MM.1S (cell line): ENCODE results near the gene HMX1.

Experiments used
- DNase-seq: peaks from one replicate; pipeline ENCODE4 v3.0.0-alpha.2; 2015
- H2AFZ ChIP-seq: fragments of 300-600 bp; sonication (generic); 2 replicates; pipeline ENCODE4 v1.6.0; 2016; ENCODE audit warnings: antibody characterized with exemption, low read length
- H3F3A ChIP-seq: fragments of 300-600 bp; sonication (generic); 2 replicates; pipeline ENCODE4 v1.6.1; 2016; ENCODE audit warnings: mild to moderate bottlenecking, antibody characterized with exemption, low read length, moderate library complexity, mixed read lengths; ENCODE audit not compliant: insufficient read depth
- H3K27ac ChIP-seq: fragments of 300-600 bp; sonication (generic); 2 replicates; pipeline ENCODE4 v1.5.1; 2016; ENCODE audit warnings: mild to moderate bottlenecking, low read length
- H3K27me3 ChIP-seq: fragments of 300-600 bp; sonication (generic); replicated peaks from 2 replicates; pipeline ENCODE4 v1.6.0; 2016; ENCODE audit warnings: low read length; ENCODE audit not compliant: insufficient read depth
- H3K36me3 ChIP-seq: fragments of 300-600 bp; sonication (generic); replicated peaks from 2 replicates; pipeline ENCODE4 v1.6.1; 2016; ENCODE audit warnings: mild to moderate bottlenecking, low read length, mixed read lengths; ENCODE audit not compliant: insufficient read depth
- H3K4me1 ChIP-seq: fragments of 300-600 bp; sonication (generic); 2 replicates; pipeline ENCODE4 v1.6.1; 2016; ENCODE audit warnings: low read length, mixed read lengths
- H3K4me2 ChIP-seq: fragments of 300-600 bp; sonication (generic); 2 replicates; pipeline ENCODE4 v1.6.0; 2016; ENCODE audit warnings: low read depth, low read length
- H3K4me3 ChIP-seq: fragments of 300-600 bp; sonication (generic); 2 replicates; pipeline ENCODE4 v1.5.1; 2016; ENCODE audit warnings: low read length, mixed read lengths
- H3K79me2 ChIP-seq: fragments of 300-600 bp; sonication (generic); 2 replicates; pipeline ENCODE4 v1.6.1; 2016; ENCODE audit warnings: mixed run types, low read length, mixed read lengths
- H3K9ac ChIP-seq: fragments of 300-600 bp; sonication (generic); 2 replicates; pipeline ENCODE4 v1.6.1; 2016; ENCODE audit warnings: low read length, mixed read lengths
- H3K9me2 ChIP-seq: fragments of 300-600 bp; sonication (generic); replicated peaks from 2 replicates; pipeline ENCODE4 v1.6.1; 2016; ENCODE audit warnings: mild to moderate bottlenecking, low read length, mixed read lengths; ENCODE audit not compliant: insufficient read depth
- H3K9me3 ChIP-seq: fragments of 300-600 bp; sonication (generic); replicated peaks from 2 replicates; pipeline ENCODE4 v1.6.1; 2016; ENCODE audit warnings: mild to moderate bottlenecking, low read length, mixed read lengths; ENCODE audit not compliant: insufficient read depth
- H4K20me1 ChIP-seq: fragments of 300-600 bp; sonication (generic); 2 replicates; pipeline ENCODE4 v1.6.1; 2016; ENCODE audit warnings: mild to moderate bottlenecking, low read length, moderate library complexity, mixed read lengths; ENCODE audit not compliant: insufficient read depth
- EZH2 ChIP-seq: fragments of 300-600 bp; sonication (generic); optimal IDR thresholded peaks from 2 replicates; pipeline ENCODE3; 2017; ENCODE audit warnings: low read depth, mild to moderate bottlenecking, antibody characterized with exemption, low read length, mixed read lengths
- EZH2phosphoT487 ChIP-seq: fragments of 300-600 bp; sonication (generic); IDR thresholded peaks from 2 replicates; pipeline ENCODE4 v1.6.1; 2018; ENCODE audit warnings: antibody characterized with exemption, low read length
- TF ChIP-seq, protein P1 (sequence below): fragments of 300-600 bp; sonication (generic); IDR thresholded peaks from 2 replicates; pipeline ENCODE4 v1.5.1; 2016; ENCODE audit warnings: antibody characterized with exemption, low read length, mixed read lengths

The HMX1 gene

DNA sequence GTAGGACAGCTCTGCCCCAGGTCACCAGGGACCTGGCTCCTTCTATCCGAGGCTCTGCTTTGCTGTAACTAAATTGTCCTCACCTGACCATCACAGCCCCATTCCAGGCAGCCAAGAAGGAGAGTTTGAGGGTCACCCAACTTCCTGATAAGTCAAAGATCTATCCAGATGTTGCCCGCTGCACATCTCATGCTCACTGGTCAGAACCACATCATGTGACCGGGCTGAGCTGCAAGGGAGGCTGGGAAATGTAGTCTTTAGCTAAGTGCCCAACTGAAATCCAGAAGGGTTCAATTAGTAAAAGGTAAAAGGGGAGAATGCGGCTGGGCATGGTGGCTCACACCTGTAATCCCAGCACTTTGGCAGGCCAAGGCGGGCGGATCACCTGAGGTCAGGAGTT, 18.4 kb downstream of the HMX1 start:
- H4K20me1 ChIP-seq, result no peaks in the 10 kb centered on the region
- H3K36me3 ChIP-seq, result no peaks in the 10 kb centered on the region
- H3K4me2 ChIP-seq, result no peak overlapping the region
- TF ChIP-seq EZH2, result no peak
- TF ChIP-seq, protein P1, sequence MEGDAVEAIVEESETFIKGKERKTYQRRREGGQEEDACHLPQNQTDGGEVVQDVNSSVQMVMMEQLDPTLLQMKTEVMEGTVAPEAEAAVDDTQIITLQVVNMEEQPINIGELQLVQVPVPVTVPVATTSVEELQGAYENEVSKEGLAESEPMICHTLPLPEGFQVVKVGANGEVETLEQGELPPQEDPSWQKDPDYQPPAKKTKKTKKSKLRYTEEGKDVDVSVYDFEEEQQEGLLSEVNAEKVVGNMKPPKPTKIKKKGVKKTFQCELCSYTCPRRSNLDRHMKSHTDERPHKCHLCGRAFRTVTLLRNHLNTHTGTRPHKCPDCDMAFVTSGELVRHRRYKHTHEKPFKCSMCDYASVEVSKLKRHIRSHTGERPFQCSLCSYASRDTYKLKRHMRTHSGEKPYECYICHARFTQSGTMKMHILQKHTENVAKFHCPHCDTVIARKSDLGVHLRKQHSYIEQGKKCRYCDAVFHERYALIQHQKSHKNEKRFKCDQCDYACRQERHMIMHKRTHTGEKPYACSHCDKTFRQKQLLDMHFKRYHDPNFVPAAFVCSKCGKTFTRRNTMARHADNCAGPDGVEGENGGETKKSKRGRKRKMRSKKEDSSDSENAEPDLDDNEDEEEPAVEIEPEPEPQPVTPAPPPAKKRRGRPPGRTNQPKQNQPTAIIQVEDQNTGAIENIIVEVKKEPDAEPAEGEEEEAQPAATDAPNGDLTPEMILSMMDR, result no peak
- TF ChIP-seq EZH2phosphoT487, result no peak
- no peaks in the 10 kb centered on the region for H3K79me2 ChIP-seq
- H2AFZ ChIP-seq, result no peak overlapping the region
- H3K27ac ChIP-seq, result no peak overlapping the region
- no peaks in the 10 kb centered on the region for H3F3A ChIP-seq
- no peaks in the 10 kb centered on the region for H3K9me2 ChIP-seq
- H3K9me3 ChIP-seq, result no peaks in the 10 kb centered on the region
- H3K4me3 ChIP-seq, result no peak overlapping the region
- H3K4me1 ChIP-seq, result no peaks in the 10 kb centered on the region; the same call in 1 of the 2 replicates
- no peak overlapping the region for H3K9ac ChIP-seq
- DNase-seq, result no peak
- H3K27me3 ChIP-seq, result peaks cover 100% of the 10 kb centered on the region

DNA sequence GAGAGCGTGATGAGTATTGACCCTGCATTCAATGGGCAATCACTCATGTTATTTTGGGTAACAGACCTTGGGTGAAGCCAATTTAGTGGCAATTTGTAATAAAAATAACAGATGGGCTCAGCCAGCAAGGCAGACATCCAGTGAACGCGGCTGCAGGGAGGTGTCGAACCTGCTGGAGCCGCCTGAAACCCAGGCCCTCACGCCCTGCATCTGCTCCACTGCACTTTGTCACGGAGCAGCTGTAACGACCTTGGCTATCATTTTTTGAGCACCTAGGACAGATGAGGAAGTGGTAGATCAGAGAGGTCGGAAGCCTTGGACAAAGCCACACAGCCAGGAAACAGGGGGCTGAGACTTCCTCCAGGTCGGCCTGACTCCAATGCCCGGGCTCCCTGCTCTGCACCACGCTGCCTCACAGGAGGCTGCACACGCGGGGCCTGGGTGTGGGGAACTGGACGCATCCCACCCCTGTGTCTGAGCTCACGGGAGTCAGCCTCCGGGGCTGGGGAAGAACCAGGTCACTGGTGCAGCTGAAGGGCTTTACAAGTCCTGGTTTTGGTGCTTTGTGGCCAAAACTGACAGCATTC, 19.4 kb downstream of the HMX1 start:
- no peaks in the 10 kb centered on the region for H3K79me2 ChIP-seq
- no peak overlapping the region for H3K4me3 ChIP-seq
- H3K36me3 ChIP-seq, result no peaks in the 10 kb centered on the region
- H3K27me3 ChIP-seq, result peaks cover 100% of the 10 kb centered on the region
- no peaks in the 10 kb centered on the region; the same call in 1 of the 2 replicates for H3K4me1 ChIP-seq
- no peaks in the 10 kb centered on the region for H3K9me2 ChIP-seq
- no peak overlapping the region for H3K4me2 ChIP-seq
- no peaks in the 10 kb centered on the region for H4K20me1 ChIP-seq
- H3F3A ChIP-seq, result no peaks in the 10 kb centered on the region
- TF ChIP-seq, protein P1, result no peak
- TF ChIP-seq EZH2phosphoT487 (no peak), EZH2 (no peak)
- no peaks in the 10 kb centered on the region for H3K9me3 ChIP-seq
- no peak overlapping the region for H3K27ac ChIP-seq
- no peak for DNase-seq
- no peak overlapping the region for H2AFZ ChIP-seq
- H3K9ac ChIP-seq, result no peak overlapping the region

DNA sequence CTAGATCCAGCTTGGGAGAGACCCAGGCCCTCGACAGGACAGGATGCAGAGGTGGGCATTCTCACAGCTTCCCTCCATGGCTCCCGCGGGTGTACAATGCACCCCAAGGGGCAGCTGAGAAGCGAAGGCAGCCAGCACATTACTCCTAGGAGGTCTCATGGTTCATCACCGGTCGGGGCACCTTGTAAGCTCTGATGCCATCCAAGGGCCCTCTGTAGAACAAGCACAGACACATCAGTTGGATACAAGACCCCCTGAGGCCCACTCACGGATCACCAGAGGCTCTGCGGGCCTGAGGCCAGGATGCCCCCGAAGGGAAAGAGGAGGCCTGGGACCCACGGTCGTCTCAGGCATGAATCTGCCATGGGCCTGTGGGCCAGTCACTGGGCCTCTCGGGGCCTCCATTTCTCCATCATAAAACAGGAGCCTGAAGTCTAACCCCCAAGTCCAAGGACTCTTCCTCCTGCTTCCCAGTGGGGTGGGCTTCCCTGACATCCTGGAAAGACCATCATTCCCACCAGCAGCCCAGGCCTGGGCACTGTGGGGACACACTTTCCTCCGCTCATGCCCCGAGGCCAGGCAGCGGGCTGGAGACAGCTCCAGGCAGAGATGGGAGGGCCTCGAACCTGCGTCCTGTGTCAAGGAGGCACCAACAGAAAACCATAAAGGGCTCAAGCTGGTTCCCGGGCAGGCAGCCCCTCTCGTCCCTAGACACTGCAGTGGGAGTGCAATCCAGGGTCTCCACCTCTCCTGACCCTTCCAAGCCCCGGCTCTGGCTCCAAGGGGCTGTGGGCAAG, 20.1 kb downstream of the HMX1 start:
- Histone ChIP-seq H3K79me2 (no peaks in the 10 kb centered on the region), H3K4me2 (no peak overlapping the region), H2AFZ (no peak overlapping the region), H3K27ac (no peak overlapping the region), H3K27me3 (peaks cover 100% of the 10 kb centered on the region), H3K9me2 (no peaks in the 10 kb centered on the region), H3F3A (no peaks in the 10 kb centered on the region), H4K20me1 (no peaks in the 10 kb centered on the region), H3K36me3 (no peaks in the 10 kb centered on the region), H3K4me1 (no peaks in the 10 kb centered on the region), H3K9me3 (no peaks in the 10 kb centered on the region), H3K9ac (no peak overlapping the region), H3K4me3 (no peak overlapping the region)
- no peak for DNase-seq
- no peak for TF ChIP-seq EZH2
- TF ChIP-seq, protein P1, result no peak
- no peak for TF ChIP-seq EZH2phosphoT487
